Measurements from ENCODE around the gene VMAC. TPM values are rescaled to one million over a fixed set of nuclear protein-coding genes. Genes with fewer than 3 reads are reported as not detected.

The VMAC gene
- polyA plus RNA-seq, 4 donors, result 3.9 to 11.1 (median 5.5) TPM

DNA sequence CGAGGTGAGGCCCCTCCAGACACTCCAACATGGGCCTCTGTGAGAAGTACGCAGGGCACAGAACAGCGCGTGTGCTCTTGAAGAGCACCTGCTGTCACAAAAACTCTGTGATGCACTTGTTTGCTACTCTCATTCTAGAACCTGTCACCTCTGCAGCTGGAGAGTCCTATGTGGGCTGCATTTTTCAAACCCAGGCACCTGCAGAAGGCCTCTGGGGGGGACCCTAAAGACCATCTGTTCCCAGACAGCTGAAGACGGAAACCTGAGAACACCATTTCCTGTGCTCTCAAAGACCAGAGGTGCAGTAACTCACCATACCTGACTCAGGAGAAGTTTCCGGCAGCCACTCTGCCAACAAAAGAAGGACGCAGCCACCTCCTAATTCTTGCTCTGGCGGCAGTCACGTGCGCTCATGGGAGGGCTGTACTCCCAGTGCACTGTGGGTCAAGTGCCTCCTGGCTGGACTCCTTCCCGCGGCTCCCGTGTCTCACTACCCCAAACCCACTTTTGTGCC lies 45.2 kb downstream of the VMAC start:
- DNase-seq (ENCODE audit: low read depth in 4 of 4, low spot score in 3 of 4), result no peak

DNA sequence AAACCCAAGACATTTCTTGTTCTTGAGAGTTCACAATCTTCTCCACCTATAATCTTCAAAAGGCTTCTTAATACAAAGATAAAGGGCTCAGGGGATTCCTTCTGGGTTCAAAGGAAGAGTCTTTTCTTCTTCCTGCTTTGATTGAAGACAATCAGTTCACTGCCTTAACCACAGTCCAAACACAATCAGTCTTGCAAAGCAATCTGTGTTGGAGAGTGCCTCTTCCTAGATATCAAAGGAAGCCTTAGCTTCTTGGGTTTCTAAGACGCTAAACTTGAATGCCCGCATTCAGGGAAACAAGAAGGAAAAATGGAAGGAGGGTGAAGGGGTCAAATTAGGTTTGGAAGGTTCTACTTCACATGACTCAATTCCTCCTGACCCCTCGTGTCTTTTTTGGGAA lies 46.1 kb downstream of the VMAC start:
- DNase-seq (ENCODE audit: low read depth in 4 of 4, low spot score in 3 of 4), result no peak

DNA sequence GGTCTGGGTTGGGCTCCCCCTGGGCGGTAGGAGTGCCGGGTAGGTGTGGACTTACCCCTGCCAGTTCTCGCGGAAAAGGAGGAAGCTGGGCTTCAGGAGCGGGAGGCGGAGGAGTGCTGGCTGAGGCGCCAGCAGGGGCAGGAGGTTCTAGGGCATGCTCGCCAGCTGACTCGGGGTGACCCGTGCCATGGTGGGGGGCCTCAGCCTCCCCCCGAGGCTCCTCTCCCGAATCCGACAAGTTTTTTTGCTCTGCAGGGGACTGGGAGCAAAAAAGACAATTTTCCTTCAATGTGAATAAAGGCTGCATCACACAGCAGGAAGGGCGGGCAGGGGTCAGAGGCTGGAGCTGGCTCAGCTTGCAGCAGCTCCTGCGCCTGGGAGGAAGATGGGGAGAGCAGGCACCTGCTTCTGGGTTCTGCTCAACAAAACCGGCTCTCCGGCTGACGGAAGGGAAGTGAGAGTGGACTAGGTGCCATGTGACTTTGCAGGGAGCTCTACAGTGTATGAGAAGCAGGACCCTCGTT lies 46.7 kb downstream of the VMAC start:
- no peak for DNase-seq (ENCODE audit: low read depth in 4 of 4, low spot score in 3 of 4)

DNA sequence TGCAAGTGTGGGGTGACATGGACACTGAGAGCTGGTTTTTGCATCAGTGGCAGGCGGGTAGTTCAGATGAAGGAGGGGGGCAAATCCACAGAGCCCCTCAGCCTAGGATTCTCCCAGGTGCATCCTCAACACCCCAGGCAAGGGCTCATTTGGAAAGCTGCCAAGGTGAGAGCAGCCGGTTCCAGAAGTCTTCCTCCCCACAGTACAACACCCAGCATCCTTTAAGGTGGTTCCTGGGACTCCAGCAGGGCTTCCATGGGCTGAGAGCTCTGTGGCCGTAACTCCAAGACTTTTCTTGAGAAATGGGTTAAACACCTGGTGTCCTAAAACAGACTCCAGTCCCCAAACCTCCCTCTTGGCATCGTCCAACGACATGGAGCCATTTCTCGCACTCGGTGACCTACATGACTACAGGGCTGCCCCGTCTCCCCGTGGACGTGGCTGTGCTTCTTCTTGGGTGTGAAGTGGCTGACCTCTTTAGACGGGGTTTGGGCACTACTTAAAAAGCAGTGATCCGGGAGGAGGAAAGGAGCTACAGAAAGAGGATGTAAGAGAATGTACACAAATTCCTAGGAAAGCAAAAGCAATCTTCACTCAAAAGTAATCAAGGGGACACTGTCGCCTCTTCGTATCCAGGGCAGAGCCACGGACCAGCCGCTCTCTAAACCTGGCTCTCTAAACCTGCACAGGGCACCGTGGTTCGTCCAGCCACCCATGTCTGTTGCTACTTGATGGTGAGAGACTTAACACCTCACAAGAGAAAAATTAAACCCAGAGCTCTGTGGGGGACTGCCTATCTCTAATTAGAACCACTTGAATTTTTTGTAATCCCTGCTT lies 47.7 kb downstream of the VMAC start:
- DNase-seq (ENCODE audit: low read depth in 4 of 4, low spot score in 3 of 4), result no peak

DNA sequence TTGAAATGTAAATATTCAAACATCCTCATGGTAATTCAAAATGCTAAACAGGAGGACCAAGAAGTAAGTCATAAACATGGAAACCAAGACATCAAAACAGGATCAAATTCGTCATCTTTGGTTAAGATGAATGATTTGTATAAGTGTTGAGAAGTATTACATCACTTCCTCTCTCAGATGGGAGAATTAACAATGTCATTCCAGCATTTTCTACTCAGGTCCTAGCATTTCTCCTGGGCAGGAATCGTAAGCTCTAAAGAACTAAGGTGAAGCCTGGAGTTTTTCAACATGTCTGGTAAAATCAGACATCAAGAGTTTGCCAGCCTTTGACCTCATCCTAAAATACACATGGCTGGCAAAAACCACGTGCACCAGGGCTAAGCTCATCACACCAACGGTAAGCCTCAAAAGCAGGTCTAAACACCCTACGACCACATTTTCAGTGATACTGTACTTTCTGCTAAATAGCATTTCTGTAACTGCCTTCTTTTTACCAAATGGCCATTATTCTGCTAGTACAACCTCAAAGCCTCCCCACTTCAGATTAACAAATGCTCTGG lies 48.4 kb downstream of the VMAC start:
- no peak for DNase-seq (ENCODE audit: low read depth in 4 of 4, low spot score in 3 of 4)

DNA sequence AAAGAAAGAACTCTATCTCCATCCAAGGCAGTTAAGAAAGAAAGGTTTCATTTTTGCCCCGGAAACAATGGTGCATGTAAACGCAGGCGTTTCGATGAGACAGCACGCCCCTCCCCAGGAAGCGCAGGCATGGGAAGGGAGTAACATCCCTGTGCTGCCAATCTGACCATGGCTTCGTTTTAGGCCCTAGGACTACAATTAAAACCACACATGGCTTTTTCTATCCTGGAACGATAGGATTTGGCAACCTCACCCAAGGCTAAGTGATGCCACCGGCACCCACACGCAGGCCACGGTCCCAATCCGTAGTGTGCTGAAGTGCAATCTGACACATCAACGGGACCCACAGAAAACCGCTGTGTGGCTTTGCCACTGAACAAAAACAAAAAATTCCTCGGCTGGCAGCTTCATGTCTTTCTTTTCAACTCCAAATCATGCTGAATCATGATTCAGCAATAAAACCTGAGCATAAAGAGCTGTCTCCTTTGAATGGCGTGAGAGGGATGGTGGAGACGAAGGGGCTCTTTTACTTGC lies 49.1 kb downstream of the VMAC start:
- no peak for DNase-seq (ENCODE audit: low read depth in 4 of 4, low spot score in 3 of 4)

DNA sequence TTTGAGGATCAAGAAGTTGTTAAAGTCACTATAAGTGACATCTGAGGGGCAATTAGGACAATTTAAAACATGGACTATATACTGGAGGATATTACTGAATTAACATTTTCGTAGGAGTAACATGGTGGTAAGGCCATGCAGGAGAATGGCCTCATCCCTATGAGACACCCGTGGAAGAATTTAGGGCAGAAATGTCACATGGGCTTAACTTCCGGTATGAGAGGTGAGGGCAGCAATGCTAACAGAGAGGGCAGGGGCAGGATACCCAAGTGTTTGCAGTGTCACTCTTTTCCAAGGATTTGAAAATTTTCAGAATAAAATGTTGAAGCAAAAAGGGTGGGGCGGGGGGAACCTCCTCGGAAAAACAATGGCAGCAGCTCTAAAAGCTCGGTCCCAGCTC lies 49.6 kb downstream of the VMAC start:
- no peak for DNase-seq (ENCODE audit: low read depth in 4 of 4, low spot score in 3 of 4)

DNA sequence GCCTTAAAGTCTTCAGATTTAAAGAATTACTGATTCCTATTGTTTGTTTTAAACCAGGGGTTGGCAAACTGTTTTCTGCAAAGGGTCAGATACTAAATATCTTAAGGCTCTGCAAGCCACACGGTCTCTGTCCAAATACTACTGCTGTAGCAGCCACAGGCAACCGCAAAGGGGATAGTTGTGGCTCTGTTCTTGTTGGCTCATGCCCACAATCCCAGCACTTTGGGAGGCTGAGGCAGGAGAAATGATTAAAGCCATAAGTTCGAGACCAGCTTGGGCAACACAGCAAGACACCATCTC lies 50.9 kb downstream of the VMAC start:
- no peak for DNase-seq (ENCODE audit: low read depth in 4 of 4, low spot score in 3 of 4)

DNA sequence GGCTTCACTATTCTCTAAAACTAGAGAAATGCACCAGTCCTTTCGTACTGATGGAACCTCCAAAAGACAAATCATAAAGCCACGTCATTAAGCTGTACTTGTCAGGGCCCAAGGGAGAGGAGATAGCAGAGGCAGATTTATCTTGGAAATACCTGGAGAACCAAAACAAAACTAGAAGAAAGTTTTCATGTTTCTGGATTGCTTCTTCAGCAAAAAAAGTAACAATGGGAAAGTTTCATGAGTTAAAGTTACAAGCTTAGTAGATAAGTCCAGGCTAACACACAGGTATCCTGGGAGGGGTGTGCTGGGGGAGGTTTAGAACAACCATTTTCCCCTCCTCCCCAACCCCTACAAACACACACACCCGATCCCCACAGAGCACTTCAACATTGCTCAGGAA lies 51.7 kb downstream of the VMAC start:
- DNase-seq (ENCODE audit: low read depth in 4 of 4, low spot score in 3 of 4), result no peak

DNA sequence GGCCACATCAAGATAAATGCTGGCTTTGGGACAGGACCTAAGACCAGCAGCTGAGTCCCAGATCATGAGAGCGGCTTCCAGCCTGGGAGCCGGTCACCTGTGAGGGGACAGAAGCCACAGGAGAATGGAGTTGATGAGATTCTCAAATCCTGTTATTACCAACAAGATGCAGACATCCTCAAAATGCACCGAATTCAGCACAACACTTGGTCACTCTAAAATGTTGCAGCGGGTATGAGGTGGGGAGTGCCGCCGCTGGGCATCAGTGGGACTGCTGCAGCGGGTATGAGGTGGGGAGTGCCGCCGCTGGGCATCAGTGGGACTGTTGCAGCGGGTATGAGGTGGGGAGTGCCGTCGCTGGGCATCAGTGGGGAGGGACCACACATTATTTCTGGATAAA lies 52.1 kb downstream of the VMAC start:
- no peak for DNase-seq (ENCODE audit: low read depth in 4 of 4, low spot score in 3 of 4)

DNA sequence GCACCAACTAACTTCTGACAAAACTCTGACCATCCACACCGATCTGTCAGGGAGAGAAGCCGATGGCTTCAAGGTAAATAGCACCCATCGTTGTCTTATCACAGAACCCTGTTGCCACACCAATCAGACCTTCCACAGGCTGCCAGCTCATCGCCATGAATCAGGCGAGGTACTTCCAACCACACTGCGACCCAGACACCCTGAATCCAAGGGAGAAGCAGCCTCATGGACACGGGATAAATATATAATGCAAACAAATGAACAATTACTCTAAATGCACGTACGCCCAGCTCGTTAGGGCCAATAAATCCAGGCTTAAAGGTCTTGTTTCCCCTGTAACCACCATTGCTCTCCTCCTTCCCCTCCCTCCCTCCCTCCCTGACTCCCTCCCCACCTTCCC lies 52.5 kb downstream of the VMAC start:
- no peak for DNase-seq (ENCODE audit: low read depth in 4 of 4, low spot score in 3 of 4)

DNA sequence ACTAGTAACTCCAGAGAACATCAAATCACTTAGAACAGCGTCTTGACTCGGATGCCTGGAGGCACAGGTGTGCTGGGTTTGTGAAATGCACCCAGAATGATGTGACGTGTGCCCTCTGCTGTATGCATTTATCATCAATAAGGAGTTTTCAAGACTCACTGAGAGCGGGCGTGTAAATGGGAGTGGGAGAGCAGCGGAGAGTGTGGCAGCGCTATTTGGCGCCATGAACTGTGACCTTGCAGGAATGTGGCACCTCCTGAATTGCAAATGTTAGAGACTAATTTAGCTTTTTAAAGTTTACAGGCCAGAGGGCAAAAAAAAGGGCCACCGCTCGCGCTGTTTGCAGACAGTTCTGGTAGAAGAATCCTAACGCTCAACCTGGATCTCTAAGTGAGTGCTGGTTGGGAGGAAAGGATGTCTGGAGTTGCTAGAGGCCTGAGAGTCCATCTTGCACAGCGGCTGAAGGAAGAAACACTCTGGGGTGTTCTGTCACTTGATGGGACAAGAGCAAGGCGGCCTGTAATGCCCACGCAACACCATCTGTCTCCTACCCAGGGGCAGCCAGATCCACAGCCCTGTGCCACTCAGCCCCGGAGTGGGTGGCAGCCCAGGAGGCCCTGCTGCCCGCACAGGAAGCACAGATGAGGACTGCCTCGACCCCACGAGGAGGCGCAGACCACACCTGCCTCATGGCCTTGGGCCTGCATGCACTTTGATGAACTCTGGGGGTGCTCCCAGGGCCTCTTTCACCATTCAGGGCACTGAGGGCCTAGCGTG lies 53.6 kb downstream of the VMAC start:
- DNase-seq (ENCODE audit: low read depth in 4 of 4, low spot score in 3 of 4), result no peak

DNA sequence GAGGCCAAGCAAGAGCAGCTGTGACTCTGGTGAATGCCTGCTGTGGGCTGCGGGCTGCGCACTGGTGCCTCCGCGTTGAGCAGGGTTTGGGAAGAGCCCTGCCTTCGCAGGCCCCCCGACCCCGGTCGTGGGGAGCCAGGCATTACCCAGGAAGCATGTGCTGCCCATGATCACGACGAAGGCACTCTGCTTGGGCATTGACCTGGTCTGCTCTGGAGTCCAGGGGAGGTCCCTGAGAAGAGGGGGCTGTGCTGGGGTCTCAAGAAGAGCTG lies 54.1 kb downstream of the VMAC start:
- DNase-seq (ENCODE audit: low read depth in 4 of 4, low spot score in 3 of 4), result no peak

DNA sequence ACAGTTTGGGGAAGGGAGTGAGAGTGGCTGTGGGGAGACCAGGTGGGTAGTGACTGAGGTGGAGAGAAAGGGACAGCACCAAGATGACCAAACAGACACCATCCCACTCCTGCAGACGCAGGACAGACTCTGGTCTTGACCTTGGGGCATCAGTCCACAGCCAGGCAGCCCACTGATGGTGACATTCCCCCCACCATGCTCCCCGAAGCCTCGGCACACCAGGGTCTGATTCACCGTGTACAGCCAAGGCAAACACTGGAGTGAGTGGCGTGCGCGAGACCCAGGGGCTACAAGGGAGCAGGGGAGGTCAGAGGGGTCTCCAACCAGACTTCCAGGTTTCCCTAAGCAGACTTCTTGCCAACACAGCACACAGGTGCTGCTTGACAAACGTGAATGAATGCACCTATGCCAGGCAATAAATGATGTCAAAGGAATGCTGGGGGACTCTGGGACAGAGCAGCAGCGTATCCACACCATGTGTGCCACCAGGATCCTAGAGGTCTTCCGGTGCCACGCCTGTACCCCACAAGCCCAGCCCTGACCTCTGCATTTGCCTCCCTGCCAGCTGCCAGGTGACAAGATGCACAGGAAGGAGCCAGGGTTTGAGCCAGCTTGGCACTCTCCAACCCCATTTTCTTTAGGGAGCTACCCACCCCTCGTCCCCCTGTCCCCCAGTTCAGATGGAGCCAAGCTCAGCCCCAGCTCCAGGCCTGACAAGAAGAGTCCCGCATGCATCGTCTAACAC lies 54.8 kb downstream of the VMAC start:
- DNase-seq (ENCODE audit: low read depth in 4 of 4, low spot score in 3 of 4), result no peak

Other genes starting within 250 kb of the VMAC start
- gene MICOS13, start 224.4 kb upstream of the VMAC start, polyA plus RNA-seq (ENCODE audit: insufficient read length in 4 of 4), result 10 to 100 TPM; 29.7 to 63.3 (median 35.6) TPM
- gene HSD11B1L, start 223.8 kb upstream of the VMAC start, polyA plus RNA-seq (ENCODE audit: insufficient read length in 4 of 4), result 10 to 100 TPM in 1 of 4 donors, 1 to 10 TPM in 3; 7.3 to 17.4 (median 8.8) TPM
- 100 to 1,000 TPM; 484 to 769 (median 619) TPM for gene RPL36, start 214.6 kb upstream of the VMAC start, polyA plus RNA-seq (ENCODE audit: insufficient read length in 4 of 4)
- gene LONP1, start 184.7 kb upstream of the VMAC start, polyA plus RNA-seq (ENCODE audit: insufficient read length in 4 of 4), result 10 to 100 TPM; 33.0 to 61.4 (median 45.0) TPM
- not detected for gene CATSPERD, start 184.2 kb upstream of the VMAC start, polyA plus RNA-seq (ENCODE audit: insufficient read length in 4 of 4)
- gene PRR22, start 120.1 kb upstream of the VMAC start, polyA plus RNA-seq (ENCODE audit: insufficient read length in 4 of 4), result 1 to 10 TPM; 1.7 to 4.4 (median 2.3) TPM
- 10 to 100 TPM; 16.1 to 33.3 (median 24.3) TPM for gene DUS3L, start 113.7 kb upstream of the VMAC start, polyA plus RNA-seq (ENCODE audit: insufficient read length in 4 of 4)
- 1 to 10 TPM in 3 of 4 donors, under 1 TPM in 1; 1.00 to 3.4 (median 2.4) TPM for gene NRTN, start 99.8 kb upstream of the VMAC start, polyA plus RNA-seq (ENCODE audit: insufficient read length in 4 of 4)
- gene FUT6, start 65.2 kb upstream of the VMAC start, polyA plus RNA-seq (ENCODE audit: insufficient read length in 4 of 4), result 10 to 100 TPM in 2 of 4 donors, 1 to 10 TPM in 1, under 1 TPM in 1; 0.25 to 12.0 (median 8.0) TPM
- gene FUT3, start 53.4 kb upstream of the VMAC start, polyA plus RNA-seq (ENCODE audit: insufficient read length in 4 of 4), result under 1 TPM in 3 of 4 donors, not detected in 1; 0.14 to 0.95 (median 0.55) TPM
- gene FUT5, start 34.3 kb upstream of the VMAC start, polyA plus RNA-seq (ENCODE audit: insufficient read length in 4 of 4), result under 1 TPM in 2 of 4 donors, not detected in 2; 0.11 to 0.12 TPM
- gene NDUFA11, start 1.1 kb upstream of the VMAC start, polyA plus RNA-seq (ENCODE audit: insufficient read length in 4 of 4), result 100 to 1,000 TPM; 129 to 208 (median 143) TPM
- 10 to 100 TPM in 3 of 4 donors, 1 to 10 TPM in 1; 7.2 to 53.8 (median 23.4) TPM for gene CAPS, start 9.4 kb downstream of the VMAC start, polyA plus RNA-seq (ENCODE audit: insufficient read length in 4 of 4)
- gene RANBP3, start 73.3 kb downstream of the VMAC start, polyA plus RNA-seq (ENCODE audit: insufficient read length in 4 of 4), result 10 to 100 TPM; 65.6 to 76.8 (median 69.5) TPM
- 1 to 10 TPM; 5.9 to 9.5 (median 7.5) TPM for gene RFX2, start 205.6 kb downstream of the VMAC start, polyA plus RNA-seq (ENCODE audit: insufficient read length in 4 of 4)
- 1 to 10 TPM in 2 of 4 donors, under 1 TPM in 2; 0.64 to 2.6 (median 1.1) TPM for gene ACSBG2, start 230.8 kb downstream of the VMAC start, polyA plus RNA-seq (ENCODE audit: insufficient read length in 4 of 4)

Data from left renal pelvis (tissue), 4 donors.